HG02870 (cell line): ENCODE data around the gene MON1A.
"Not testable (repeated sequence)": the region's sequence is repeated elsewhere in the genome, so short reads cannot be mapped to it uniquely, and the experiment has no call there.

ENCODE experiments used
- ATAC-seq: cut with Tn5 transposase; IDR thresholded peaks from one replicate; pipeline ENCODE4 v1.9.1; 2021; ENCODE audit warnings: mild to moderate bottlenecking, moderate library complexity; ENCODE audit not compliant: unreplicated experiment

MON1A gene

GRCh38 chr3:49924683-49925082, 4.9 kb downstream of the MON1A start:
- ATAC-seq: no peak

GRCh38 chr3:49917806-49918590, 11.6 kb downstream of the MON1A start:
- not testable (repeated sequence) for ATAC-seq

DNA sequence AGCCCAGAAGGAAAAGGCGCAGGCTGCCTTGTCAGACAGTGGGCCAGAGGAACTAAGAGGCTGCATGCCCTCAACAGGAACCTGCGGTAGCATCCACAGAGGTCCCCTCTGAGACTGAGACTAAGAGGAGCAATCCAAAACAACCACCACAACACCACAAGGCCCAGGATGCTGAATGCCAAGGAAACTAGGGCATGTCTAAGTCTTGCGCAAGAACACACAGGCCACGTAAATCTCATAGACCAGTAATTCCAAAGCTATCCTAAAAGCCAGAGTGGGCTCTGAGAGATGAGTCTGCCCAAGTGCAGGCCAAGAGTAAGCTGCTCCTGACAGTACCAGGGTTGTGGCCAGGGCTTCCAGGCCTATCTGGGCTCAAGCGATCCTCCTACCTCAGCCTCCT, 12.9 kb downstream of the MON1A start:
- ATAC-seq: no peak

DNA sequence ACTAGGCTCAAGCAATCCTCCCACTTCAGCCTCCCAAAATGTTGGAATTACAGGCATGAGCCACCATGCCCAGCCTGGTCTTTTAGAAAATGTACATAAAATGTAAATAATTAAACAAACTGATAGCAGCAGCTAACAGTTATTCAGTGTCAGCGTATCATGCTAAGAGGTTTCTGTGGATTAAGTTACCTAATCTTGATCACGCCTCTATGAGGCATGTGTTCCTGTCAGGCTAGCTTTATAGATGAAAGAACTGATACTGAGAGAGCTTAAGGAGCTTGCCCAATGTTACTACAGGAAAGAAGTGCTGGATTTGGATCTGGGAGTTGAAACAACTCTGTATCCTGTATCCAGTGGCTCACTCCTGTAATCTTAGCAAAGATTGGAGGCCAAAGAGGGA, 14.7 kb downstream of the MON1A start:
- ATAC-seq: no peak

DNA sequence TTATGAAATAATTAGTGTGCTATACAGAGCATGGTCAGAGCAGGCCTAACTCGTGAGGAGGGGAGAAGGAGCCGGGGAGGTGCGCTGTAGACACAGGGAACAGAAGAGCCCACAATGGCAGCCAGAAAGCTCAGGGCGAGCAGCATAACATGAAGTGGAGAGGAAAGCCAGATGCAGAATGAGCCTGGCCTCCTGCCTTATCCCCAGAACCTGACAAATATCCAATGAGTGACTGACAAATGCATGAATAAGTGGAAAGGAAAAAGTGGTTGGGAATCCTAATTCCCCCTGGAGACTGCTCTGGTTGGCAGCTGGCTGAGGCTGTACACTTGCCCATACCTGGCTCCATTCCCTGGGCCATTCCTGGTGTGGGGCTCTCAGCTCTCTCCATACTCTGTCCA, 16.7 kb downstream of the MON1A start:
- no peak for ATAC-seq

- ATAC-seq: no peak
These were observed 18.0 kb downstream of the MON1A start for GRCh38 chr3:49911611-49912010.

DNA sequence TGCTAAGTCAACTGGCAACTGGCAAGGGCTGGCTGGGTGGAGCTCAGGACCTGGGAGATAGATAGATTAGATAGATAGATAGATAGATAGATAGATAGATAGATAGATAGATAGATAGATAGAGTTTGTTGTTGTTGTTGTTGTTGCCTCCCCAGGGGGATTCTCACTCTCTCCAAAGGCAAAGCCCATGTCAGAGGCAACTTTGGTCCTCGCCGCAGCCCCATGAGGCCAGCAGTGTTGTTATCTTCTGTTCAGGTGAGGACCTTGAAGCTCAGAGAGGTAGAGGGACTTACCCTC, 18.5 kb downstream of the MON1A start:
- ATAC-seq: no peak

DNA sequence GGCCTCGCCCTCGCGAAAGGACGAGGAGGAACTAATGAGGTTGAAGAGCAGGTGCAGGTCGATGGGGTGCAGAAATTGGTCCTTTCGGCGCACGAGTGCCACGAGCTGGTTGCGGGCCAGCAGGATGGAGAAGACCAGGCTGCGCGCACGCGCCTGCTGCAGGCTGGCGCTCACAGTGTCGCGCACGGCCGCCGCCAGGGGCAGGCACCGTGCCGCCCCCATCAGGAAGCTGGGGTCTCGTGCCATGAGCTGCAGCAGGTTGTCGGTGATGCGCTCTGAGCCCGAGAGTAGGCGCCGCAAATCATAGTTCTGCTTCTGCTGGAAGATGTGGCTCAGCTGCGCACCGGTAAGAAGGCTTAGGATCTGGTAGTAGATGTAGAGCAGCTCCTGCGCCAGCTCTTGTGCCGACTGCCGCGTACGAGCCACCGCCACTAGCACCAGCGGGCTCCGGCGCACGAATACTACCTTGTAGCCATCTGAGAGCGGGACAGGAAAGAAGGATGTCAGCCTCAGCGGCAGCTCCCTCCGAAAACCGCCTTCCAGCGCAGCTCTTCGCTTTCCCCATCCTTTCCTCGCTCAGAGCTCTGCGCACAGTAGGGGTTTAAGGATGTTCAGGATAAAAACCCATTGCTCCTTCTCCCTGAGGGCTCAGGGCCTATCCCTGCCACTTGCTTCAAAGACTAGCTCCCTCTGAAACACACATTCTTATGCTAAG, 19.0 kb downstream of the MON1A start:
- no peak for ATAC-seq

DNA sequence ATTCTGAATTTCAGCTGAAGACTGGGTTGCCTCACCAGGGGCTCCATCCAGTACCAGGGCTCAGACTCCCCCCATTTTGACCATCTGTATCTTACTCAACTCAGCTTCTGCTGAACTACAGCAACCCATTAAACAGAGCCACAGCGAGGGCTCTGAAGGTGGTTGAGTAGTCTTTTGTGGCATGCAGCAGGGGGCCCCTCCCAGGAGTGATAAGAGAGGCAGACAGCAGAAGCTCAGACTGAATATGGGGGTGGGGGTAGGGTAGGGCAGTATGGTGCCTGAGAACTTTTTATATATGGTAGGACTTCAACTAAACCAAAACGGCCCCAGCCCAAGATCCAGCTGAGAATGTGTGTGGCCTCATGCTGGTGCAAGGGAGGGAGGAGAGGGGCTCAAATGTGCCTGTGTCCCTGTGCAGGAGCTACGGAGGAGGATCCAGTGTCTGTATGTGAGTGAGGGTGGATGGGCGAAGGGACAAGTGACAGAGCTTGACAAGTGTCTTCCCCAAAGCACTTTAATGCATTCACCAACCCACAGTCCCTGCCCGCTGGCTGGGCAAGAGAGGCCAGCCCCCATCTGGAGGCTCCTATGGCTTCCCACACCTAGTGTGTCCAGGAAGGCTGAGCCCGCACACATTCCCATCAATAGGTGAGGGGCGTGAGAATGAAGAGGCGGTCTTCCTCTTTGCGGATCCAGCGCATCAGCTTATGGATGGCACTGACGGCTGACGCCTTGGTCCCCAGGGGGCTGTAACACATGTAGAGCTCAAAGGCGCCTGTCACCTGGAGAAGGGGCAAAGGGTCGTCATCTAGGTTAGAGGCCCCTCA, 21.0 kb downstream of the MON1A start:
- no peak for ATAC-seq

- no peak for ATAC-seq
These were observed 23.4 kb downstream of the MON1A start for GRCh38 chr3:49906073-49906743.

- not testable (repeated sequence) for ATAC-seq
These were observed 25.2 kb downstream of the MON1A start for GRCh38 chr3:49904448-49904847.

DNA sequence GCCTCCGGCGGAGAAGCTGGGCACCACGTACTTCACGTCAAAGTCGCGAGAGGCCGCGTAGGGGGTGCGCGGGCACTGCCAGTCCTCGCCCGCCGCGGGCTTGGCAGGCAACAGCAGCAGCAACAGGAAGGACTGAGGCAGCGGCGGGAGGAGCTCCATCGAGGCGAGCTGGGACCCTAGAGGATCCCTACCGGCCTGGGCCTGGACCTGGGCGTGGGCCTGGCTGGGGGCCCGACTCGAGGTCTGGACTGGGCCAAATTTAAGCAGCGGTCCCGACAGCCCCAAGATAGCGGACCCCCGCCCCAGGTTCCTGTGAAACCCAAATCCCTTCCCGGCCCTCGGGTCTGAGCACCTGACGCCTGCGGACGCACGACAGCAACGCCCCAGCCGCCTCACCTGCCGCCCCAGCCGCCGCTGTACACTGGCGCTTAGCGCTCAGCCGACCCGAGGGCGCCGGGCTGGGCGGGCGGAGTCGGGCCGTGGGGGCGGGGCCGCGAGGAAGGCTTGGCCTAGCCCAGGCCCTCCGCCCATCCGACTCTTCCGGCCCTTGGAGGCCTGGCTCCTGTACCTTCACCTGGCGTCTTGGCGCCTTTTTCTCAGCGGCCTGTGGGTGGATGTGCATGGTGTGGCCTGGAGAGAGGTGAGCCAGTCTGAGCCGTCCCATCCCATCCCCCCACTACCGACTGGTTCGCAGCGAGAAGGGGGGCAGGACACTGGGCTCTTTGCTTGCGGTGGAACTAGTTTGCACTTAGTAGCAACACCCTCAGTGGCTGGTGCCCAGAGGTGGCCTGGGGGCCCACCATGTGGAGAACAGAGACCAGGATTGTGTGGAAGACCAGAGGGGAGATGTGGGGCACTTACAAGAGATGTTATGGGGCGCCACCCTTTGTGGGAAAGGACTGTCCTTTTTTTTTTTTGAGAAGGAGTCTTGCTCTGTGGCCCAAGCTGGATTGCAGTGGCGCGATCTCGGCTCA, 25.9 kb downstream of the MON1A start, which contains the start of gene MST1R:
TSS of gene MST1R (minus strand) at position 423 of the 974 bp plus-strand sequence. CDS start at position 159, 264 bp downstream.
- ATAC-seq: peak; percentile 47

DNA sequence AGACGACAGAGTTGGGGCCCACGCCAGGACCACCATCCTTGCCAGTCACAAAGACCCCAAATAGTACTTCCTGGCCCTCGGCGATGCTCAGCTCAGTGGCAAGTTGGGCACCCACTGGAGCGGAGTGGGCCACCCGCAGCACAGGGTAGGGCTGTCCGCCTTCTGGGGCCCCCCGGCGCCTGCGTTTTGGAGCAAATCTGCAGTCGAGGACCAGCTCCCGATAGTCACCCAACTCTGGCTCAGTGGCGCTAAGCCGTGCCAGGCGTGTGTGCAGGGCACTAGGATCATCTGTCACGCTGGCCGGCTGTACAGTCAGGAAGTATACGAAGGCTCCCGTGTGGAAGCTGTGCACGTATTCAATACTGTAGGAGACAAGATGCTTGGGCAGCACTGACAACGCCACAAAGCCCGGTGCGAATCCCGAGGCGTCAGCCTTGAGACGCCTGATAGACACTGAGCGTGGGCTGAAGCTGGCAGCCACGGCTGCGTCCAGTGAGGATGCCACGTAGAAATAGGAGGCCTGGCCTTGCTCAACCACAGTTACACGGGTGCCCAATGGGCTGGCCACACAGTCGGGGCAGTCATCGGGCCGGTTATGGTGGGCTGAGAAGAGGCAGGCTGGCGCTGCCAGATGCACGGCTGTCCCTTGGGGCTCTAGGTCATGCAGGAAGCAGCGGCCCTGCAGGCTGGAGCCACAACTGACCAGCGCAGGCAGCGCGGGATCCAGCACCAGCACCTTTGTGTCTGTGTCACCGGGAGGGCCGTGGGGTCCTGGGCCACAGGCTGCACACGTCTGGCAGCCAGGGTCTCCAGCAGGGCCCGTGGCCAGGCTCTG, 26.9 kb downstream of the MON1A start:
- ATAC-seq: no peak

GRCh38 chr3:49901366-49902339, 28.0 kb downstream of the MON1A start:
- no peak for ATAC-seq

DNA sequence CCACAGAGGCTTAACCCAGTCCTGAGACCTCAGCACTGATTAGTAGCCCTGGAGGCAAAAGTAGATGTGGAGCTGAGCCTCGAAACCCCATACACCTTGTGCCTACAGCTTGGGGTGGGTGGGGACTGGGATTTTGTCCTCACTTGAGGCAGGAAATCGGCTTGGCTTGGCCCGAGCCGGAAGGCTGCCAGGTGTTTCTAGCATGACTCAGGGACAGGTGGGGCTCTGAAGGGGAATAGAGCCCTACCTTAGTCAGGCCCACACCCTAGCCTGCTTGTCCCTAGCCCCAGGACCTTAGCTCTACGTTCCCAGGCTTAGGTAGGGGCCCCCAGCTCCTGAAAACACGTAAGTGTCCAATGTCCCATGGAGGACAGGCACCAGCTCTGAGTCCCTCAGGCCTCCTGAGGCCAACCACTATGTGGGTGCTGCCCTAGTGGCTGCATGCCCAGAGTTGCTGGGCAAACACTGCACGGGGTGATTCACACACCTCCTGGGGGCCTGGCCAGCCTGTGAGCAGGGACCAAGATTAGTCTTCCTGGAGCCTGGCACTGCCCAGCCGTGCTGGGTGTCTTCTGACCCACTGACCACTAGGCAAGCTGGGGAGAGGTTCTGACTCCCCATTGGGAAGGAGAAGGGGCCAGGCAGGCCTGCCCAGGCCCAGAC, 29.0 kb downstream of the MON1A start:
- ATAC-seq: no peak

DNA sequence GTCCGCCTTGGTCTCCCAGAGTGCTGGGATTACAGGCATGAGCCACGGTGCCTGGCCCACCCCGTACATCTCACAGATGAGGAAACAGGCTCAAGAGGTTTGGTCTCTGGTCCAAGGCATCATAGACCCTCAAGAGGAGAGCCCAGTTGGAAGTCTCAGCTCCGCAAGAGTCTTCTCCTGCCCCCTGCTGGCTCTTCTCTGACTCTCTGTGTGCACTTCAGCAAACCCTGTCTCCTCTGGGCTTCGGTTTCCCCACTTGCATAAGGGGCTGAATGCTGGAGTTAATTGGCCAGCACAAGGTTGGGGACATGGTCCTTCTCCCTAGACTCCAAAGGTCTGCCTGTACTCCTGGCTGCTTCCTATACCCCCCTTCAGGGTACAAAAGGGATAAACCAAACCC, 29.8 kb downstream of the MON1A start:
- no peak for ATAC-seq

DNA sequence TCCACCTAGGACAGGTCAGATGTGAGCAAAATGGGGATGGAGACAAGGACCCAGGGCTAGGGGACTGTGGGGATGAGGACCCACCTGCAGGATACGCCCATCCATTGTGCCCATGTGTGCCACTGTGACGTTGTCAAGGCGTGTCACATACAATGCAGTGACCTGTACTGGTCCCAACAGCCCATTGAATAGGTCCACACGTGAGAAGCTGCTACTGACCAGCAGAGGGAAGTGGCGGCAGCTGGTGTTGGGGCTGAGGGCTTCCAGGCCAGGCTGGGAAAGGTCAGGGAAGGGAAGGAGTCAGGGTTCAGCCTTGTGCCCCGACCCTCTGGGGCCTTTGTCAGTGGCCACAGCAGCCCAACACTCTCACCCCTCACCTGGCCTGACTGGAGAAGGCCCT, 30.6 kb downstream of the MON1A start:
- no peak for ATAC-seq
